HCT116 (cell line): ENCODE data around the gene ONECUT3.

Source experiments
- CTCF ChIP-seq, 3 experiments: fragments of 200-600 bp in 1 of 3; sonication (generic) in 1 of 3; IDR thresholded peaks in 2 of 3; conservative IDR thresholded peaks in 1 of 3; 2 replicates each; pipeline ENCODE4 v1.5.1; 2012 to 2017; ENCODE audit warnings: low read depth in 2 of 3, low read length in 2 of 3, antibody characterized with exemption in 1 of 3, borderline replicate concordance in 1 of 3, control low read depth in 1 of 3, mild to moderate bottlenecking in 1 of 3, mixed read lengths in 1 of 3, mixed run types in 1 of 3, moderate library complexity in 1 of 3; ENCODE audit not compliant: insufficient read depth in 1 of 3
- EZH2phosphoT487 ChIP-seq: fragments of 200-600 bp; IDR thresholded peaks from 2 replicates; pipeline ENCODE4 v1.6.1; 2018; ENCODE audit warnings: antibody characterized with exemption, borderline replicate concordance

DNA sequence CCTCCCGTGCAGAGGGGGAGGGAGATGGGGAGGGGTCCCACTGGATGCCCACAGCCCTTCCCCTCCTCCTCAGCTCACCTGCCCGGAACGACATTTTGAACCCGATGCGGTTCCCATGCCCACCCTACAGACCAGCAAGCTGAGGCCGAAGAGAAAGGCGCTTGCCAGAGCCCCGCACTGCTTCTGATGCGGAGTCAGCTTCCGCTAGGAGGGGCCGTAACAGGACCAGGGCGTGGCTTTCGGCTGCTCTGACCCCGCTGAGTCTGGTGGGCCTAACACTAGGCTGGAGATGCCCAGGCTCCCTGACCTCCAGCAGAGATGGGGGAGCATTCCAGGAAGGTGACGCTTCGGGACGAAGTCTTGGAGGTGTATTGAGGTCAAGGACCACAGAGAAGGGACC is 6.7 kb downstream of the ONECUT3 start:
- TF ChIP-seq EZH2phosphoT487 (no peak), CTCF (IDR thresholded peaks at IDR 0.05 in 2 of 3, conservative IDR thresholded peaks at IDR 0.05 in 1 of 3; ENCODE audit: borderline replicate concordance in 1 of 3, insufficient read depth in 1 of 3, low read depth in 2 of 3, low read length in 2 of 3) (no peak)
